OCI-LY1 (cell line): ENCODE measurements around the gene SHROOM4.

Source experiments
- H2AFZ ChIP-seq: fragments of 200-600 bp; sonication (generic), shearing (Covaris generic); 2 replicates; pipeline ENCODE4 v1.6.0; 2014; ENCODE audit warnings: antibody characterized with exemption, mild to moderate bottlenecking, low read length
- H3F3A ChIP-seq: fragments of 200-600 bp; sonication (generic), shearing (Covaris generic); 2 replicates; pipeline ENCODE4 v1.6.0; 2014; ENCODE audit warnings: mild to moderate bottlenecking, antibody characterized with exemption, low read length, moderate library complexity; ENCODE audit not compliant: insufficient read depth
- H3K27ac ChIP-seq: fragments of 200-600 bp; sonication (generic); 2 replicates; pipeline ENCODE4 v1.5.1; 2014; ENCODE audit warnings: low read length, mixed run types, mild to moderate bottlenecking, low read depth; ENCODE audit not compliant: poor library complexity, severe bottlenecking
- H3K27me3 ChIP-seq: fragments of 200-600 bp; sonication (generic); 2 replicates; pipeline ENCODE4 v1.6.0; 2014; ENCODE audit warnings: antibody characterized with exemption, mild to moderate bottlenecking, low read length, moderate library complexity; ENCODE audit not compliant: insufficient read depth
- H3K36me3 ChIP-seq: fragments of 200-600 bp; sonication (generic); 2 replicates; pipeline ENCODE4 v1.6.1; 2014; ENCODE audit warnings: mild to moderate bottlenecking, antibody characterized with exemption, low read length, moderate library complexity, mixed read lengths; ENCODE audit not compliant: insufficient read depth
- H3K4me1 ChIP-seq: fragments of 200-600 bp; sonication (generic); 2 replicates; pipeline ENCODE4 v1.5.1; 2014; ENCODE audit warnings: mild to moderate bottlenecking, low read length, moderate library complexity; ENCODE audit not compliant: insufficient read depth, severe bottlenecking
- H3K4me2 ChIP-seq: fragments of 200-600 bp; sonication (generic), shearing (Covaris generic); 2 replicates; pipeline ENCODE4 v1.6.1; 2014; ENCODE audit warnings: low read length
- H3K4me3 ChIP-seq: fragments of 200-600 bp; sonication (generic); 2 replicates; pipeline ENCODE4 v1.5.1; 2014; ENCODE audit warnings: low read length, low read depth, mild to moderate bottlenecking, mixed read lengths; ENCODE audit not compliant: poor library complexity, severe bottlenecking
- H3K79me2 ChIP-seq: fragments of 200-600 bp; shearing (Covaris generic); 2 replicates; pipeline ENCODE4 v1.6.1; 2016; ENCODE audit warnings: mixed run types, low read length, mixed read lengths; ENCODE audit not compliant: insufficient read depth
- H3K9ac ChIP-seq: fragments of 200-600 bp; sonication (generic), shearing (Covaris generic); 2 replicates; pipeline ENCODE4 v1.6.1; 2014; ENCODE audit warnings: mild to moderate bottlenecking, low read length, mixed read lengths
- H3K9me2 ChIP-seq: fragments of 200-600 bp; sonication (generic), shearing (Covaris generic); 2 replicates; pipeline ENCODE4 v1.6.1; 2014; ENCODE audit warnings: low read depth, mild to moderate bottlenecking, low read length, mixed read lengths
- H3K9me3 ChIP-seq: fragments of 200-600 bp; shearing (Covaris generic); 2 replicates; pipeline ENCODE4 v1.6.1; 2014; ENCODE audit warnings: low read length, mixed read lengths
- H4K20me1 ChIP-seq: fragments of 200-600 bp; sonication (generic), shearing (Covaris generic); 2 replicates; pipeline ENCODE4 v1.6.0; 2016; ENCODE audit warnings: mild to moderate bottlenecking, low read length; ENCODE audit not compliant: insufficient read depth
- CTCF ChIP-seq: fragments of 200-600 bp; sonication (generic), shearing (Covaris generic); IDR thresholded peaks from 2 replicates; pipeline ENCODE4 v1.5.1; 2017; ENCODE audit warnings: mild to moderate bottlenecking, antibody characterized with exemption, low read length, moderate library complexity, mixed read lengths
- EZH2 ChIP-seq: fragments of 200-600 bp; sonication (generic), shearing (Covaris generic); IDR thresholded peaks from 2 replicates; pipeline ENCODE4 v1.8.0; 2017; ENCODE audit warnings: borderline replicate concordance, mixed run types, mild to moderate bottlenecking, antibody characterized with exemption, low read length, moderate library complexity, mixed read lengths

SHROOM4 gene

DNA sequence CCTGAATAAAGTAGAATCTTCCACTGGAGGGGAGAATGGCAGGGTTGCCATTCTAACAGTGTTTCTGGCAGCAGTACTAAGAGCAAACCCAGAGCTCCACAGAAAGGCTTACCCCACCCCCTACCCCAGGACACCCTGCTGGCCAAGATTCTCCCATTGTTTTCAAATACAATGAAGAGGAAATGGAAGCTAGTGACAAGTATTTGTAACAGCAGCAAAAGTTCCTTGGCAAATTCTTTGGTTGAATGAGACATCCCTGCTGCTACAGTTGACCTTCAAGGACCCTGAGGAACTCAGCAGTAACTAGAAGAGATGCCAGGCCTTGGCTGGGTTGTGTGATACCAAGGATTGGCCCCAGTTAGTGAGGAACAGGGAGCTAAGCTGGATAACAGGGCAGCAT is 219.2 kb downstream of the SHROOM4 start:
- no peaks in the 10 kb centered on the region for H3K79me2 ChIP-seq
- no peak overlapping the region for H3K4me2 ChIP-seq
- H3K4me3 ChIP-seq, result no peak overlapping the region
- H3K27ac ChIP-seq, result no peak overlapping the region
- no peak for TF ChIP-seq EZH2
- no peak for TF ChIP-seq CTCF
- H3F3A ChIP-seq, result no peaks in the 10 kb centered on the region
- H3K36me3 ChIP-seq, result no peaks in the 10 kb centered on the region
- H3K9me3 ChIP-seq, result no peaks in the 10 kb centered on the region
- H3K9ac ChIP-seq, result no peak overlapping the region
- no peaks in the 10 kb centered on the region for H3K27me3 ChIP-seq
- H2AFZ ChIP-seq, result no peak overlapping the region
- H4K20me1 ChIP-seq, result no peaks in the 10 kb centered on the region
- H3K9me2 ChIP-seq, result no peaks in the 10 kb centered on the region
- no peaks in the 10 kb centered on the region for H3K4me1 ChIP-seq

DNA sequence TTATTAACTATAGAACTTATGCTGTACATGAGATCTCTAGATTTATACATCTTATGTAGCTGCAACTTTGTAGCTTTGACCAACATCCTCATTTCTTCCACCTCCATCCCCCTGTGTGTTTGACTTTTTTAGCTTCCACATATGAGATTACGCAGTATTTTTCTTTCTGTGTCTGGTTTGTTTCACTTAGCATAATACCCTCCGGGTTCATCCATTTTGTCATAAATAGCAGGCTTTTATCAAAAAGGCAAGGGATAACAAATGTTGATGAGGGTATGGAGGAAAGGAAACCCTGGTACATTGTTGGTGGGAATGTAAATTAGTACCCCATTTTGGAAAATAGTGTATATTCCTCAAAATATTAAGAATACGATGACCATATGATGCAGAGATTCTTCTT is 227.0 kb downstream of the SHROOM4 start:
- Histone ChIP-seq H3K9me2 (no peaks in the 10 kb centered on the region), H3K79me2 (no peaks in the 10 kb centered on the region), H3K4me1 (no peaks in the 10 kb centered on the region), H3K9me3 (no peaks in the 10 kb centered on the region), H3K4me2 (no peak overlapping the region), H3K9ac (no peak overlapping the region), H3K27me3 (no peaks in the 10 kb centered on the region), H2AFZ (no peak overlapping the region), H3K36me3 (no peaks in the 10 kb centered on the region), H3F3A (no peaks in the 10 kb centered on the region), H3K4me3 (no peak overlapping the region), H4K20me1 (no peaks in the 10 kb centered on the region), H3K27ac (no peak overlapping the region)
- TF ChIP-seq EZH2, result no peak
- TF ChIP-seq CTCF, result no peak

- no peak overlapping the region for H2AFZ ChIP-seq
- TF ChIP-seq CTCF (no peak), EZH2 (no peak)
- H3K27ac ChIP-seq, result no peak overlapping the region
- H3F3A ChIP-seq, result no peaks in the 10 kb centered on the region
- H3K4me2 ChIP-seq, result no peak overlapping the region
- no peaks in the 10 kb centered on the region for H4K20me1 ChIP-seq
- H3K4me1 ChIP-seq, result no peaks in the 10 kb centered on the region
- H3K79me2 ChIP-seq, result no peaks in the 10 kb centered on the region
- no peaks in the 10 kb centered on the region for H3K9me3 ChIP-seq
- H3K9me2 ChIP-seq, result no peaks in the 10 kb centered on the region
- no peaks in the 10 kb centered on the region for H3K27me3 ChIP-seq
- no peak overlapping the region for H3K4me3 ChIP-seq
- no peak overlapping the region for H3K9ac ChIP-seq
- no peaks in the 10 kb centered on the region for H3K36me3 ChIP-seq
Measured at GRCh38 chrX:50586407-50586806, 227.6 kb downstream of the SHROOM4 start.
